Kidney epithelial cell (primary cell): ENCODE results near the gene AQP6. TPM values are rescaled to one million over a fixed set of nuclear protein-coding genes. Genes with fewer than 3 reads are reported as not detected.

Experiments
- DNase-seq: peaks from one replicate; pipeline ENCODE4 v3.0.0-alpha.2; 2010; ENCODE audit warnings: low read depth
- H3K27me3 ChIP-seq: 2 replicates; pipeline ENCODE4 v1.6.0; 2011; ENCODE audit warnings: low read length; ENCODE audit not compliant: control insufficient read depth, insufficient read depth
- H3K36me3 ChIP-seq: 2 replicates; pipeline ENCODE4 v1.5.1; 2011; ENCODE audit warnings: low read length; ENCODE audit not compliant: control insufficient read depth, insufficient read depth
- H3K4me3 ChIP-seq: 2 replicates; pipeline ENCODE4 v1.5.1; 2011; ENCODE audit warnings: low read depth, mild to moderate bottlenecking, control low read depth, low read length
- CTCF ChIP-seq: IDR thresholded peaks from 2 replicates; pipeline ENCODE4 v1.5.1; 2011; ENCODE audit warnings: mild to moderate bottlenecking, moderate library complexity, low read length, control low read depth, inconsistent platforms; ENCODE audit not compliant: insufficient read depth, poor library complexity, severe bottlenecking
- total RNA-seq: library from RNA; depleted of rRNA; stranded (reverse); fragments of >200 nt; gene quantifications from 2 replicates; pipeline ENCODE4 v1.2.3, GENCODE V29; 2015

Gene AQP6
- total RNA-seq, 1 donor from 2014 or later = not detected

GRCh38 chr12:49974677-49975317, 2.0 kb downstream of the AQP6 start:
- H3K36me3 ChIP-seq = no peaks in the 10 kb centered on the region
- peaks cover 15% of the 10 kb centered on the region for H3K27me3 ChIP-seq
- no peak for TF ChIP-seq CTCF
- H3K4me3 ChIP-seq = no peak overlapping the region
- DNase-seq = no peak

GRCh38 chr12:49975318-49975761, 2.6 kb downstream of the AQP6 start:
- no peak for TF ChIP-seq CTCF
- no peak overlapping the region for H3K4me3 ChIP-seq
- H3K36me3 ChIP-seq = no peaks in the 10 kb centered on the region
- peaks cover 11% of the 10 kb centered on the region for H3K27me3 ChIP-seq
- no peak for DNase-seq

GRCh38 chr12:49976557-49976956, 3.8 kb downstream of the AQP6 start:
- no peak for DNase-seq
- no peak for TF ChIP-seq CTCF
- H3K36me3 ChIP-seq = no peaks in the 10 kb centered on the region
- H3K27me3 ChIP-seq = peaks cover 7% of the 10 kb centered on the region
- H3K4me3 ChIP-seq = no peak overlapping the region

GRCh38 chr12:49978125-49978524, 5.4 kb downstream of the AQP6 start:
- TF ChIP-seq CTCF = no peak
- no peak for DNase-seq
- Histone ChIP-seq H3K4me3 (no peak overlapping the region), H3K27me3 (peaks cover 1% of the 10 kb centered on the region), H3K36me3 (no peaks in the 10 kb centered on the region)

- no peak for DNase-seq
- Histone ChIP-seq H3K36me3 (no peaks in the 10 kb centered on the region), H3K4me3 (no peak overlapping the region), H3K27me3 (no peaks in the 10 kb centered on the region)
- no peak for TF ChIP-seq CTCF
Measured at GRCh38 chr12:49979016-49979586, 6.4 kb downstream of the AQP6 start.

GRCh38 chr12:49979791-49980190, 7.0 kb downstream of the AQP6 start:
- peaks cover 2% of the 10 kb centered on the region for H3K36me3 ChIP-seq
- H3K4me3 ChIP-seq = no peak overlapping the region
- TF ChIP-seq CTCF = no peak
- DNase-seq = no peak
- no peaks in the 10 kb centered on the region for H3K27me3 ChIP-seq
